GM12892 (cell line): Measurements from ENCODE around the gene NSL1.

Source experiments
- POLR2A ChIP-seq: IDR thresholded peaks from 2 replicates; pipeline ENCODE4 v1.6.1; 2011; ENCODE audit warnings: low read depth, low read length, control low read depth
- POLR2AphosphoS5 ChIP-seq: IDR thresholded peaks from 2 replicates; pipeline ENCODE4 v1.6.1; 2011; ENCODE audit warnings: low read depth, low read length, control low read depth
- TAF1 ChIP-seq: IDR thresholded peaks from 2 replicates; pipeline ENCODE4 v1.6.1; 2011; ENCODE audit warnings: low read depth, mild to moderate bottlenecking, control low read depth, low read length, borderline replicate concordance

DNA sequence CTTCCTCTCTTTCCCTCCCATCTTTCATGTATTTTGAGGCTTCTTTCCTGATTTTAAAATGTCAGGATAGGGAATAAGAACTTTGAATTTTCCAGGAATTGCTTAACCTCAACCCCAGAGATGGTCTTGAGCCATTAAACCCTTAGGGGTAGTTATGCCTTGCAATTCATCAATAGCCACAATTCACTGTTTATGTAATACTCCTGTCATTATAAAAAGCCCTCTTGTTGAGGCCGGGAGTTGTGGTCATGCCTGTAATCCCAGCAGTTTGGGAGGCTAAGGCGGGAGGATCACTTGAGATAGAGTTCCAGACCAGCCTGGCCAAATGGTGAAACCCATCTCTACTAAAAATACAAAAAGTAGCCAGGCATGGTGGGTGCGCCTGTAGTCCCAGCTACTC, 31.4 kb upstream of the NSL1 start:
- TF ChIP-seq POLR2A (no peak), POLR2AphosphoS5 (no peak), TAF1 (no peak)
